Measurements from ENCODE around the gene CDKN1A.

The CDKN1A gene

DNA sequence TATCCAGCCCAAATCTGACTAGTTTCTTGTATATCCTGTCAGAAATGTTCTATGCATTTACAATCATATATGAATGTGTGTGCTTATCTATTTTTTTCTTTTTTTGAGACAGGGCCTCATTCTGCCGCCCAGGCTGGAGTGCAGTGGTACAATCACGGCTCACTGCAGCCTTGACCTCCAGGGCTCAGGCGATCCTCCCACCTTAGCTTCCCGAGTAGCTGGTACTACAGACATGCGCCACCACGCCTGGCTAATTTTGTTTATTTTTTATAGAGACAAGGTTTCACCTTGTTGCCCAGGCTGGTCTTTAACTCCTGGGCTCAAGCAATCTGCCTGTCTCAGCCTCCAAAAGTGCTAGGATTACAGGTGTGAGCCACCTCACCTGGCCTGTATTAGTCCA is 16.1 kb downstream of the CDKN1A start:
- H3K4me3 ChIP-seq (ENCODE audit: control insufficient read depth, low read depth, low read length): no peak overlapping the region
- TF ChIP-seq CTCF (conservative IDR thresholded peaks at IDR 0.05; ENCODE audit: control insufficient read depth, insufficient read depth, low read depth, low read length): no peak
- no peak for DNase-seq (ENCODE audit: low read depth)

GRCh38 chr6:36695414-36695813 is 16.9 kb downstream of the CDKN1A start:
- no peak for DNase-seq (ENCODE audit: low read depth)
- H3K4me3 ChIP-seq (ENCODE audit: control insufficient read depth, low read depth, low read length): no peak overlapping the region
- TF ChIP-seq CTCF (conservative IDR thresholded peaks at IDR 0.05; ENCODE audit: control insufficient read depth, insufficient read depth, low read depth, low read length): no peak

DNA sequence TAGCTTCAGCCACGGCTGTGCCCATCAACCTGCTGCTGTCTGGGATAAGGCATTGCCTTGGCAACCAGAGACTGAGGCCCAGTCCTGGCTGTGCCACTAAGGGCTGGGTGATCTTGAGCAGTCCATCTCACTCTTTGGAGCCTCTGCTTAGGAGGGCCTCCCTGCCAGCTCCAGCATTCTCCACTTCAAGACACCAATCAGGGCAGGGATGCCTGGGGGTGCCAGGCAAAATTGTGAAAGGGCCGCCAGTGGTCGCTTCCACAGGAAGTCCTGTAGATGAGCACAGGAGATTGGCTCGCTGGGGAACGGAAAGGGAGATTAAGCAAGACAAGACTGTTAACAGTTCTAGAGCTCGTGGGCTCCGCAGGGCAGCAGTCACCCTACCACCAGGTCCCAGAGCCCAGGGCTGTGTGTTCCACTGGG is 19.0 kb downstream of the CDKN1A start, which contains the start of gene RAB44:
Gene RAB44 (plus strand): TSS at position 346 of the 423 bp plus-strand sequence. CDS start 6,410 bp downstream, outside the sequence.
- H3K4me3 ChIP-seq (ENCODE audit: control insufficient read depth, low read depth, low read length): no peak within 1 kb of the TSS
- no peak for TF ChIP-seq CTCF (conservative IDR thresholded peaks at IDR 0.05; ENCODE audit: control insufficient read depth, insufficient read depth, low read depth, low read length)
- DNase-seq (ENCODE audit: low read depth): no peak

GRCh38 chr6:36698196-36698595 is 19.7 kb downstream of the CDKN1A start:
- TF ChIP-seq CTCF (conservative IDR thresholded peaks at IDR 0.05; ENCODE audit: control insufficient read depth, insufficient read depth, low read depth, low read length): no peak
- DNase-seq (ENCODE audit: low read depth): no peak
- H3K4me3 ChIP-seq (ENCODE audit: control insufficient read depth, low read depth, low read length): no peak overlapping the region

DNA sequence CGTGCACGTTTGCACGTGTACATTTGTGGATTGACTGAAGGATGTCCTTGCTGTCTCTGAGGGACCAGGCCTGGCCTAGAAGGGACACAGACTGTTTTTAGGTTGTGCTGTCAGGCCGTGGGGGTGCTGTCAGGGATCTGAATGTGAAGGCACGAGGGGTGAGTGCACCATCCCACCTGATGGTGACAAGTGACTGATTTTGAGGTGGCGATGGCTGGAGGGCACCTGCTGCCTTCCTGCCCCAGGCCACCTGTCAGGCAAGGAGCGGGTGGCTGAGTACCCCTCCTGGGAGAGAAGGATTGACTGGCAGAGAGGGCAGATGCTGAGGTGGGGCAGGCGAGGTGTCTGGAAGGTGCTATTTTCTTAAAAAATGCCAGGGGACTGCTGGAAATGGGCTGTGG is 20.4 kb downstream of the CDKN1A start:
- no peak for DNase-seq (ENCODE audit: low read depth)
- H3K4me3 ChIP-seq (ENCODE audit: control insufficient read depth, low read depth, low read length): no peak overlapping the region
- no peak for TF ChIP-seq CTCF (conservative IDR thresholded peaks at IDR 0.05; ENCODE audit: control insufficient read depth, insufficient read depth, low read depth, low read length)

DNA sequence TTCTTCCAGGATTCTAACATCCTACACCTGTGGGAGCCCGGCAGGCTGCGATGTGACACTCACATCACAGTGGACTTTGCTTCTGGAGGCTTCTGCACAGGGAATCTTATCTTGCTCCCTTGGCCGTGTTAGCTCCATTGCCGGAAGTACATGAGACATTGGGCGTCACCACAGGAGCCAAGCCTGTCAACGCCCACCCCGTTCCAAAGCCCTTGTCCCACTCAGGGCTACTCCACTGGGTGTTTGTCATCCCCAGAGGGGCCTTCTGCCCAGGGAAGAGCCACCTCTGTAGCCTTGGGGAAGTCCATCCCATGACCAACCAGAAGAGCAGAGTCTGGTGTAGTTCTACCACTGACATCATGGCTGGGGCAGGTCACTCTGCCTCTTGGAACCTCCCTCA is 20.8 kb downstream of the CDKN1A start:
- DNase-seq (ENCODE audit: low read depth): no peak
- no peak overlapping the region for H3K4me3 ChIP-seq (ENCODE audit: control insufficient read depth, low read depth, low read length)
- TF ChIP-seq CTCF (conservative IDR thresholded peaks at IDR 0.05; ENCODE audit: control insufficient read depth, insufficient read depth, low read depth, low read length): no peak

All from fibroblast of mammary gland (primary cell).